HG02642 (cell line): Measurements from ENCODE around the gene HBEGF.
"Not testable (repeated sequence)": the region's sequence is repeated elsewhere in the genome, so short reads cannot be mapped to it uniquely, and the experiment has no call there.

Experiments used
- ATAC-seq: cut with Tn5 transposase; IDR thresholded peaks from one replicate; pipeline ENCODE4 v1.9.1; 2021; ENCODE audit warnings: mild to moderate bottlenecking; ENCODE audit not compliant: unreplicated experiment, poor library complexity

The HBEGF gene

GRCh38 chr5:140362311-140362710 lies 15.9 kb upstream of the HBEGF start:
- ATAC-seq, result no peak

GRCh38 chr5:140361901-140362300 lies 15.5 kb upstream of the HBEGF start:
- ATAC-seq, result no peak

- ATAC-seq, result no peak
Measured at GRCh38 chr5:140360681-140361479, 14.5 kb upstream of the HBEGF start.

DNA sequence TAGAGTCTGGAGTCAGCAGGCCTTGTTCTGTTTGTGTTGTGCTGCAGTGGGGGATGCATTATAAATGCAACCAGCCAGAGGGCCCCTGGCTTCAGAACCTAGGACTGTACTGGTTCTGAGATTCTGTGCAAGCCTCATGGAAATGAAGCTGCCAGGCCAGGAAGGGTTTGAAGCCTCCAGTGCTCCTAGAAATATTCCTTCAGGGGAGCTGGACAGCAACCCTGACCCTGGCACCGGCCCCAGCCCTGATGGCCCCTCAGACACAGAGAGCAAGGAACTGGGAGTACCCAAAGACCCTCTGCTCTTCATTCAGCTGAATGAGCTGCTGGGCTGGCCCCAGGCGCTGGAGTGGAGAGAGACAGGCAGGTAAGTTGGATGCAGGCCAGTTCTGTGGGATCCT lies 13.7 kb upstream of the HBEGF start, which contains the start of gene SLC4A9:
TSS of gene SLC4A9 (plus strand) at position 94 of the 400 bp plus-strand sequence. CDS start at position 137, 43 bp downstream.
- ATAC-seq, result no peak

GRCh38 chr5:140358738-140359310 lies 12.4 kb upstream of the HBEGF start:
- ATAC-seq, result no peak

DNA sequence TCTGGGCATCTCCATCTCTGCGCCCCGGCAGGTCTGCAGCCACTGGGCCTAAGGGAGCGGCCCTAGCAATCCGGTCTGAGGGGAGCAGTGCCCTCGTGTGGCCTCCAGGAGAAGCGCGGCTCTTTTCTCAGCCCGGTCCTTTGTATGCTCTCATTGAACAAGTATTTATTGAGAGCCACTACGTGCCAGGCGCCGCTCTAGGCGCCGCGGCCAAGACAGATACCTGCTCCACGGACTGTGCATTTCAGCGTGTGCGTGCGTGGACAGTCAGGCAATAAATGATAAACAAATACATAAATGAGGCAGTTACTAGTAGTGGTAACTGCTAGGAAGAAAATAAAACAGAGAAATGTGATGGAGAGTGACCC lies 11.3 kb upstream of the HBEGF start:
- ATAC-seq, result peak; percentile 90

GRCh38 chr5:140356853-140357725 lies 10.7 kb upstream of the HBEGF start:
- peak; percentile 17 for ATAC-seq

DNA sequence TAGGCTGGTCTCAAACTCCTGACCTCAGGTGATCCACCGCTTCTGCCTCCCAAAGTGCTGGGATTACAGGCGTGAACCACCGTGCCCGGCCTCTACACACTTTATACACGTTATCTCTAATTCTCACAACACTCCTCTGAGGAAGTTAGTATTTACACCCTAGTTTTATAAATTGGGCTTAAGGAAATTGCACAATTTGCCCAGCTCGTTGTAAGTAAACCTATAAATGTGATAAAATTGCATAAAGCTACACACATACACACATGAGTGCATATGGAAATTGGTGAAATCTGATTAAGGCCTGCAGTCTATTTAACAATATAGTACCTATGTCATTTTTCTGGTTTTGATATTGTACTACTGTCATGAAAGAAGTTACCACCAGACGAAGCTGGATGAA lies 9.1 kb upstream of the HBEGF start:
- no peak for ATAC-seq

- ATAC-seq, result no peak
Measured at GRCh38 chr5:140351609-140352334, 5.4 kb upstream of the HBEGF start.

DNA sequence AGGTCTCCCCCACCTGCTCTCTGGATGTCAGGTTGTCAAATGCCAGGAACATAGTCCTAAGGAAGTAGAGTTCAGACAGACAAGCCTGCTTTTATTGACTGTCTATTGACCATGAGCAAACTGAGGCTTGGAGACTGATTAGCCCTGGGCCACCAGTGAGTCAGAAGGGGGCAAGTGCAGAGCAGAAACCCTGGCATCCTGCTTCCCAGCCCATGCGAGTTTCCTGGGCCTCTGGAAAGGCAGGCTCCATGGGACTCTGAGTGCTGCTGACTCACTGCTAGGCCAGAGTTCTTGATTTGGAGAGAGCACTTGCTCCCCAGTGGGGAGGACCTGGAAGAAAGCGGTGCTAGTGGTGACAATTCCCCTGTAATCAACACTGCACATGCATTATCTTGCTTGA lies 2.8 kb upstream of the HBEGF start:
- ATAC-seq, result no peak

DNA sequence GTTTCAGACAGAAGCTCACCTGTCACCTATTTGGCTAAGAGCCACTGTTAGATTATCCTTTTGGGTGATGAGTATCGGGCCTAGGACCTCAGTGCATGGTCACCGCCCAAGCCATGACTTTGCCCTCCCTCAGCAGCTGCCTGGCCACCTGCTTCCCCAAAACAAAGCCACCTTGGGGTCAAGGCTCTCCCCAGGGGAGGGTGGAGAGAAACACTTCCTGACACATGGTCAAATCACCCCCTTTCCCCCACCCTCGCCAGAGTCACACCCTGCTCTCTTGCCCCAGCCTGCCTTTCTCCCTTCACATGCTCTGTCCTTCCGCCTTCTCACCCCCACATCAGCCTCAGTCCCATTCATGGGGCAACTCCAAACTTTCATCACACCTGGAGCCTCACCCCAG lies 1.7 kb upstream of the HBEGF start:
- no peak for ATAC-seq

- no peak for ATAC-seq
Measured at GRCh38 chr5:140347360-140347759, 957 bp upstream of the HBEGF start.

- peak; percentile 28 for ATAC-seq
Measured at GRCh38 chr5:140345919-140346347, 470 bp downstream of the HBEGF start.

DNA sequence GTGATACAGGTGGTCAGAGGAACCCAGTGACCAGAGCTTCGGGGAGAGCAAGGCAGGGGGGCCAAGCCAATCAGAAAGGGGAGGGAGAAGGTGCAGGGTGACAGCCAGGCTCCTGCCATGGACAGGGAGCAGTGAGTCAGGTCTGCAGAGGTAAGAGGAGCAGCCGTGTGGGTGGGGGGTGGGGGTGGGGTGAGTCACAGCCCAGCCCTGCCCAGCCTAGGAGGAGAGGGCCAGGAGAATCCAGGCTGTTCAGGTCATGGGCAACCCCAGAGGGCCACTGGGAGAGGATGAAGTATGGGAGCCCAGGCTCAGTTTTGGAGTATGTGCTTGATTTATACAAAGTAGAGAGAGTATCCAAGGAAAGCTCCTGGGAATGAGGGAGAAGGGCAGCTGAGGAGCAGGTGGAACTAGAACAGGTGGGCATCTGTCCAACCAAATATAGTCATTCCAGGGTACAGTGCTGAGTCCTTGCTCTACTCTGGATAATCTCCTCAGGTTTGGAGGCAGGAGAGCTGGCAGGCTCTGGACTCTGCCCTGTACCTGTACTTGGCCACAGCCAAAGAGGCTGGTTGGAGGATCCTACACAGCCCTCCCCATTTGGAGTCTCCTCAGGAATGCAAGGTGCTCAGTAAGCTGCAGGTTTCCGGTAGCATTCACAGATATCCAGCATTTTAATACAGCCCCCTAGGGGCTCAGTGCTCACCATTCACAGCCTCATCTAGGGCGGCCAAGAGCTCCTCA lies 1.6 kb downstream of the HBEGF start:
- no peak for ATAC-seq

- ATAC-seq, result not testable (repeated sequence)
Measured at GRCh38 chr5:140343849-140344248, 2.6 kb downstream of the HBEGF start.

DNA sequence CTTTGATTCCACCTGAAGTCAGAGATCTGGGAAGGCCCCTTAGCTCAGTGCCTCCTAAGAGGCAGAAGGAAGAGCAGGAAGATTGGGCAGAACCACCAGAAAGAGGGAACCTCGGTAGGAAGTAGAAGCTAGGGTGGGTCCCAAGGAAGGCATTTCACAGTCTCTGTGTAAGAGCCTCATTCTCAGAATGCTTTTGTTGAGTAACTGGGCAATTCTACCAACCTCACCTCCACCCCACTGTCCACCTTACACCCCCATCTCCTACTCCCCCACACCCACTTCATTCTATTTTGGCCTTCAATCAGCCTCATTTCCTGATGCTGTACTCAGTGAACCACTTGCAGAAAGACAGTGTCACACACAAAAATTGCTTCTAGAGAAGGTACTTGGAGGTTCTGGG lies 3.5 kb downstream of the HBEGF start:
- ATAC-seq, result no peak

GRCh38 chr5:140342287-140342686 lies 4.1 kb downstream of the HBEGF start:
- no peak for ATAC-seq

DNA sequence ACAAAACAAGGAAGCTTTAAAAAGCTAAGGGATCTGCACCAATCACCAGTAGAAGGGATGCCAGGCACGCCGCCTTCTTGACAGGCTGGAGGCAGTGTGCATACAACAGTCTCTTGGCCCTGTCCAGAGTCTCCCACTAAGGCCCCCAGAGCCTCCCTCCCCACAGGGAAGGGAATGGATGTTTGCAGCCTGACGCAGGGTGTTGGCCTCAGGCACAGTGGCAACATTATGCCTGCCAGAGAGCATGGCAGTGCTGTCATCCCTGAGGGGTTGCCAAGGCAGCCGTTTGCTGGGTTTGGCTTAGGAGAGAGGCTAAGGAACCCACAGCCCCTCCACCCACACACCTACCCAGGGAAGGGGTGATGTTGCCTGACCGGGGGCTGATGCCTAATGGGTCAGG lies 4.8 kb downstream of the HBEGF start:
- no peak for ATAC-seq

DNA sequence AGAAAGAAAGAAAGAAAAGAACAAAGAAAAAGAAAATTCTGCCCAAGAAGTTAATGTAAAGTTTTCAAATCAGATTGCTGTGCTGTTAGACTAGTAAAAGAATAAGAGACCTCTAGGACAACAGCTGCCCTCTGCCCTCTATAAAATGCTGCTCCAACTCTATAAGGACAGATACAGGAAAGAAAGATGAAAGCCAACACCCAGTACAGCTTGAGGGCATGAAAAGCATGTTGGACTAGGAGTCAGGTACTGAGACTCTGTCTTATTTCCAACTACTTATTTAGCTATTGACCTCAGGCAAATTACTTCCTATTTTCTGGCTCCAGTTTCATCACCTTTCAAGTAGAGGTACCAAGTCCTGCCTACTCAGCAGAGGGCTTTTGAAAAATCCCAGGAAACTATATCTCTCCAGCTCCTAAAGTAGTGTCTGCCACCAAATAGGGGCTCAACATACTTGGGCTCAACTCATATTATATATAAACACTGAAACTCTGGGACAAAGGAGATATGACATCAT lies 5.7 kb downstream of the HBEGF start:
- no peak for ATAC-seq
